ENCODE measurements around the gene KIF26B. TPM values are rescaled to one million over a fixed set of nuclear protein-coding genes. Genes with fewer than 3 reads are reported as not detected.

KIF26B gene
- total RNA-seq, 1 experiment from 2014 or later: 1.2 TPM

DNA sequence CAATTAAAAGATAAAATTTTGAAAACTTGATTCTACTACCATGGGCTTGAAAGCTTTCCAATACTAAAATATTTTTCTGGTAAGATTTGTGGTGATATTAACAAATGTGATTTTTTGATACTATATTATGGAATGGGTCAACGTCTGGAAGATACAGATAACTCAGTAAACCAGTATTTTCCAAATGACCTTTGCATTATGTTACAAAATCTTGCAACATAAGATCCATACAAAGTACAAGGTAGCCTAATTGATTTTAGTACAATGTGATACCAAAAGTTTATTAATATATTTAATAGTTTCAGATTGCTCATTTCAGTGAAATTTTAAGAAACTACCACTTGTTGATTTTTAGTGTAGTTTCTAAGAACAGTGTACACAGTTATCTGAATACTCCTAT is 236.2 kb downstream of the KIF26B start:
- TF ChIP-seq, protein P1, sequence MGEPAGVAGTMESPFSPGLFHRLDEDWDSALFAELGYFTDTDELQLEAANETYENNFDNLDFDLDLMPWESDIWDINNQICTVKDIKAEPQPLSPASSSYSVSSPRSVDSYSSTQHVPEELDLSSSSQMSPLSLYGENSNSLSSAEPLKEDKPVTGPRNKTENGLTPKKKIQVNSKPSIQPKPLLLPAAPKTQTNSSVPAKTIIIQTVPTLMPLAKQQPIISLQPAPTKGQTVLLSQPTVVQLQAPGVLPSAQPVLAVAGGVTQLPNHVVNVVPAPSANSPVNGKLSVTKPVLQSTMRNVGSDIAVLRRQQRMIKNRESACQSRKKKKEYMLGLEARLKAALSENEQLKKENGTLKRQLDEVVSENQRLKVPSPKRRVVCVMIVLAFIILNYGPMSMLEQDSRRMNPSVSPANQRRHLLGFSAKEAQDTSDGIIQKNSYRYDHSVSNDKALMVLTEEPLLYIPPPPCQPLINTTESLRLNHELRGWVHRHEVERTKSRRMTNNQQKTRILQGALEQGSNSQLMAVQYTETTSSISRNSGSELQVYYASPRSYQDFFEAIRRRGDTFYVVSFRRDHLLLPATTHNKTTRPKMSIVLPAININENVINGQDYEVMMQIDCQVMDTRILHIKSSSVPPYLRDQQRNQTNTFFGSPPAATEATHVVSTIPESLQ (CRISPR knock-in tag; IDR thresholded peaks at IDR 0.05): no peak
- TF ChIP-seq ZNF317 (CRISPR knock-in tag; IDR thresholded peaks at IDR 0.05; ENCODE audit: borderline replicate concordance, low read depth): no peak
- H3K27ac Mint-ChIP-seq: no peak overlapping the region
- peaks cover 4% of the 10 kb centered on the region for H3K9me3 Mint-ChIP-seq
- DNase-seq (ENCODE audit: low spot score): no peak
- ChIA-PET CTCF (no interaction called here), POLR2A (no interaction called here)
- peaks cover 10% of the 10 kb centered on the region for H3K4me1 Mint-ChIP-seq
- no peak for ATAC-seq
- no peaks in the 10 kb centered on the region for H3K36me3 Mint-ChIP-seq
- H3K27me3 Mint-ChIP-seq (ENCODE audit: low read depth): no peaks in the 10 kb centered on the region
- H3K4me3 Mint-ChIP-seq: no peak overlapping the region

- ChIA-PET CTCF (no interaction called here), POLR2A (no interaction called here)
- no peak overlapping the region for H3K4me3 Mint-ChIP-seq
Measured at GRCh38 chr1:245393694-245394093, 238.9 kb downstream of the KIF26B start.

More at GRCh38 chr1:245393694-245394093, 238.9 kb downstream of the KIF26B start:
- no peak for ATAC-seq
- Mint-ChIP-seq H3K9me3 (peaks cover 4% of the 10 kb centered on the region), H3K4me1 (peaks cover under 1% of the 10 kb centered on the region; the same call in 1 of the 2 replicates), H3K36me3 (no peaks in the 10 kb centered on the region), H3K27me3 (ENCODE audit: low read depth) (no peaks in the 10 kb centered on the region), H3K27ac (no peak overlapping the region)
- no peak for TF ChIP-seq RELA (CRISPR knock-in tag; IDR thresholded peaks at IDR 0.05; ENCODE audit: borderline replicate concordance)
- TF ChIP-seq GTF2I (CRISPR knock-in tag; conservative IDR thresholded peaks at IDR 0.05): no peak
- no peak for TF ChIP-seq JUN (CRISPR knock-in tag; IDR thresholded peaks at IDR 0.05)
- TF ChIP-seq ZSCAN18 (CRISPR knock-in tag; IDR thresholded peaks at IDR 0.05): no peak
- TF ChIP-seq, protein P2, sequence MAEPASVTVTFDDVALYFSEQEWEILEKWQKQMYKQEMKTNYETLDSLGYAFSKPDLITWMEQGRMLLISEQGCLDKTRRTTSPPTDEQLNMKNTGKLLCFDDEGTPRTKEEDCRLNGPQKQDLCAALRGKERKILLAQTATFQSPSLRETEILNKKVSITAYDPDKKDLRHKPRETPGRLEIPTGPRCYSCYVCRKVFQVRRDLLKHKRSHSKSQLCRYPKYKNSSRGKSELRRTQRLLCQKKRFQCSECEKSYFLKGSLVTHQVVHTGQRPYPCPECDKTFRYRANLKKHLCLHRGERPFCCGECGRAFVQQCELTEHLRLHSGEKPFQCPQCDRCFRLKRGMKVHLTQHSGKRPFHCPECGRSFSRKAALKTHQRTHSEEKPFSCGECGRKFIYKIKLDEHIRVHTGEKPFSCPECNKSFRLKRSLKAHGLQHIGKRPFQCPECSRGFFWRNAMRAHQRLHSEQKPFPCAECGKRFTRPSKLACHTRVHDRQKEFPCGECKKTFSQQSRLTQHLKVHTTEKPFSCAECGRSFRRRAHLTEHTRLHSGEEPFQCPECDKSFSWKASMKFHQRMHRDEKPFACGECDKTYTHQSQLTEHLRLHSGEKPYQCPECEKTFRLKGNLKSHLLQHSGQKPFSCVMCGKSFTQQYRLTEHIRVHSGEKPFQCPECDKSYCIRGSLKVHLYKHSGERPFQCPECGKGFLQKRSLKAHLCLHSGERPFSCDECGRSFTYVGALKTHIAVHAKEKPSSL (CRISPR knock-in tag; conservative IDR thresholded peaks at IDR 0.05): no peak
- no peak for TF ChIP-seq PRRX2 (CRISPR knock-in tag; IDR thresholded peaks at IDR 0.05)
- no peak for TF ChIP-seq ZNF219 (CRISPR knock-in tag; IDR thresholded peaks at IDR 0.05; ENCODE audit: borderline replicate concordance)
- TF ChIP-seq ARID4B (CRISPR knock-in tag; IDR thresholded peaks at IDR 0.05; ENCODE audit: borderline replicate concordance): no peak
- TF ChIP-seq GABPB1 (CRISPR knock-in tag; IDR thresholded peaks at IDR 0.05): no peak
- TF ChIP-seq KAT7 (CRISPR knock-in tag; IDR thresholded peaks at IDR 0.05; ENCODE audit: borderline replicate concordance): no peak
- TF ChIP-seq EMX1 (CRISPR knock-in tag; IDR thresholded peaks at IDR 0.05): no peak
- TF ChIP-seq PRDM15 (CRISPR knock-in tag; IDR thresholded peaks at IDR 0.05): no peak
- DNase-seq (ENCODE audit: low spot score): no peak
